Hepatocyte (in vitro differentiated cells): ENCODE results near the gene SLC27A2.

Source experiments
- CTCF ChIP-seq: fragments of 200-600 bp; sonication (generic); IDR thresholded peaks from 2 replicates; pipeline ENCODE4 v1.5.1; 2016; ENCODE audit warnings: antibody characterized with exemption, mild to moderate bottlenecking; ENCODE audit not compliant: poor library complexity
- EZH2 ChIP-seq: fragments of 200-600 bp; sonication (generic); IDR thresholded peaks from 2 replicates; pipeline ENCODE4 v1.6.1; 2016; ENCODE audit warnings: antibody characterized with exemption, mild to moderate bottlenecking, borderline replicate concordance
- EZH2phosphoT487 ChIP-seq: fragments of 200-600 bp; sonication (generic); IDR thresholded peaks from one replicate; pipeline ENCODE4 v1.6.1; 2018; ENCODE audit warnings: antibody characterized with exemption, mild to moderate bottlenecking, low read depth, moderate library complexity; ENCODE audit not compliant: unreplicated experiment, severe bottlenecking

GRCh38 chr15:50181201-50181968 lies 611 bp upstream of the SLC27A2 start:
- TF ChIP-seq CTCF (no peak), EZH2 (no peak), EZH2phosphoT487 (no peak)
